Measurements from ENCODE around the gene CXCR4.
"Not testable (repeated sequence)": the region's sequence is repeated elsewhere in the genome, so short reads cannot be mapped to it uniquely, and the experiment has no call there.

The CXCR4 gene

GRCh38 chr2:136080114-136080513 is 37.8 kb downstream of the CXCR4 start:
- DNase-seq (ENCODE audit: extremely low read depth in 1 of 2, low read depth in 1 of 2): no peak

GRCh38 chr2:136077107-136077506 is 40.8 kb downstream of the CXCR4 start:
- no peak for DNase-seq (ENCODE audit: extremely low read depth in 1 of 2, low read depth in 1 of 2)

DNA sequence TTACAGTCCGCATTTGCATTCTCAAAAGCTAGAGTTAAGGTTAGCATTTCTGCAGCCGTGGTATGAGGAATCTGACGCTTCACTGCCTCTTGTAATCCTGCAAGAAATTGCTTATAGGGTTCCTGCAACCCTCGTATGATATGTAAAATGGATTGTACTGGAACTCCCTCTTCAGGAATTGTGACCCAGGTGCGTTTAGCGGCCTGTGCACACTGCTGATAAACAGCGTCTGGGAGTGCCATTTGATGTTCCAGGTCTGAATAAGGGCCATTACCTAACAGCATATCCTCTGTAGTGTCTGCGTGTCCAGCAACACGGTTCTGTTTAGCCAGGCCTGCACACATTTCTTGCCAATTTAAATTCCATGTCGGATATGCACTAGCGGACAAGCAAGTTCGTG is 42.5 kb downstream of the CXCR4 start:
- DNase-seq (ENCODE audit: extremely low read depth in 1 of 2, low read depth in 1 of 2): no peak

DNA sequence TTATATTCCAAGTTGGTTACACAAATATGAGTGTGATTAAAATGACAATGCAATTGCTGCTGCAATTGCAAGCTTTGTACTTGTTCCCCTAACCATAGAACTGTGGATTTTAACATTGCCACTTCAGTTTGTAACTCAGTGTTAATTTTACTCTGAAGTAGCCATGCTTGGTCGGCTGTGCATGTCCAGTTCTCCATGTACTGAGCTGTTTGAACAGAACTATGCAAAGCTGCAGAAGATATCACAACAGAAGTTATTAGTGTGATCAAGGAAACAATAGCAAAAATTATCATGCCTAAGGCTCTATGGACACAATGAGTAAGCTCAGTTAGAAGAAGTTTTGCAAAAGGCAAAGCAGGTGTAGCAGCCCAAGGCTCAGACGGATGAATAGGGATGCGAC is 45.3 kb downstream of the CXCR4 start:
- no peak for DNase-seq (ENCODE audit: extremely low read depth in 1 of 2, low read depth in 1 of 2)

- not testable (repeated sequence) for DNase-seq (ENCODE audit: extremely low read depth in 1 of 2, low read depth in 1 of 2)
These were observed 46.1 kb downstream of the CXCR4 start for GRCh38 chr2:136071887-136072286.

DNA sequence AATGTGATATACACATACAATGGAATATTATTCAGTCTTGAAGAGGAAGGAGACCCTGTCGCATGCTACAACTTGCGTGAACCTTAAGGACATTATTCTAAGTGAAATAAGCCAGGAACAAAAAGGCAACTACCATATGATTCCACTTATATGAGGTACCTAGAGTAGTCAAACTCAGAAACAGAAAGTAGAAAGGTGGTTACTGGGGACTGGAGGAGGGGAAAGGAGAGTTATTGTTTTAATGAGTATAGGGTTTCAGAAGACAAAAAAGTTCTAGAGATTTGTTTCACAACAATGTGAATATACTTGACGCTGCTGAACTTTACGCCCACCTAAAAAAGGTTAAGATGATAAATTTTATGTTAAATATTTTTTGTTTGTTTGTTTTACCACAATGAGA is 47.0 kb downstream of the CXCR4 start:
- DNase-seq (ENCODE audit: extremely low read depth in 1 of 2, low read depth in 1 of 2): no peak

- no peak for DNase-seq (ENCODE audit: extremely low read depth in 1 of 2, low read depth in 1 of 2)
These were observed 48.2 kb downstream of the CXCR4 start for GRCh38 chr2:136069773-136070172.

GRCh38 chr2:136068581-136069227 is 49.2 kb downstream of the CXCR4 start:
- DNase-seq (ENCODE audit: extremely low read depth in 1 of 2, low read depth in 1 of 2): no peak

- no peak for DNase-seq (ENCODE audit: extremely low read depth in 1 of 2, low read depth in 1 of 2)
These were observed 49.9 kb downstream of the CXCR4 start for GRCh38 chr2:136067897-136068580.

- no peak for DNase-seq (ENCODE audit: extremely low read depth in 1 of 2, low read depth in 1 of 2)
These were observed 50.5 kb downstream of the CXCR4 start for GRCh38 chr2:136067459-136067858.

DNA sequence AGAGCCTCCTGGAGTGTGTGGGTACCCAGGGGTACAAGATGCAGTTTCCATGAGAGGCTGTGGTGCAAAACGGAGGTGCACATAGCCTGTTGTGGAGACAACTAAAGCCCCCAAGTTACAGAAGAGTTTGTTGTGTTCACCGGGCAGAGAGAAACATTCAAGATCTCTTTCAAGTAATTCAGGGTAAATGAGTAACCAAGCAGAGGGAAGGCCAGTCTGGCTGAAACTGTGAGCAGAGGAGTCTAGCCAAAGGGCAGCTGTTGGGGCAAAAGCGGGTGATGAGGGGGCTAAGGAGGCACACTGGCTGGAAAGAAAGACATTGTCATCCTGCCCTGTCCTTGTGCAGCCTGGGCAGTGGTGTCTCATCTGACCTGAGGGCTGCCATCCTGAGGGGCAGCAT is 52.0 kb downstream of the CXCR4 start:
- no peak for DNase-seq (ENCODE audit: extremely low read depth in 1 of 2, low read depth in 1 of 2)

DNA sequence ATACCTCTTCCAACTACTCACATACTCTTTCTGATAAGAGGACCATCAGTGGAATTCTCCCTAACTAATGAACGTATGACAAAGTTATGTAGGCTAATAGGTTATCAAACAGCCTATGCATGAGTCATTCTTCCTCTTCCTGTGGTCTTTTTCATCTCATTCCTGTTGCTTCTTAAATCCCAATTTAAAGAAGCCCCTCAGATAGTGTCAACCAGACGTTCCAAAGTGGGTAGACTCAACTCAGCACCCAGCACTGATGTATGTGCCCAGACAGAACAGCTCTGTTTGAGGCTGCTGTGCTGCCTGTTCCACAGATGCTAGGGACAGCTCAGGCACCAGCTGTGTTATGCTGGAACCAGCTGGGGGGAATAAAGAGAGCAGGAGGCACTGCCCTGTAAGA is 52.6 kb downstream of the CXCR4 start:
- no peak for DNase-seq (ENCODE audit: extremely low read depth in 1 of 2, low read depth in 1 of 2)
